GM21576 (cell line): ENCODE data around the gene ALPG.
"Not testable (repeated sequence)": the region's sequence is repeated elsewhere in the genome, so short reads cannot be mapped to it uniquely, and the experiment has no call there.

Experiments
- ATAC-seq: cut with Tn5 transposase; IDR thresholded peaks from one replicate; pipeline ENCODE4 v1.9.1; 2021; ENCODE audit warnings: mild to moderate bottlenecking, moderate library complexity; ENCODE audit not compliant: unreplicated experiment

ALPG gene

GRCh38 chr2:232395586-232395985, 11.1 kb upstream of the ALPG start:
- ATAC-seq, result no peak

DNA sequence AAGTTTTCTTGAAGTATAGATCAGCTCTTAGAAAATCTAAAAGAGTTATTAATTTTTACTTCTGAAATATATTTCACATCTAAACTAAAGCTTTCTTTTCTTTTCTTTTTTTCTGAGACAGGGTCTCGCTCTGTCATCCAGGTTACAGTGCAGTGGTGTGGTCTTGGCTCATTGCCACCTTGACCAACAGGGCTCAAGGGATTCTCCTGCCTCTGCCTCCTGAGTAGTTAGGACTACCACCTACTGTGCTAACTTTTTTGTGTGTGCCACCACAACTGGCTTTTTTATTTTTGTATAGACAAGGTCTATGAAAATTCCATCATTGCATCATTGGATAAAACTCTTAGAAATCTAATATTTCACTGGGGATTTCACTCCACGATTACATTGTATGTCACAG, 10.0 kb upstream of the ALPG start:
- ATAC-seq, result no peak

DNA sequence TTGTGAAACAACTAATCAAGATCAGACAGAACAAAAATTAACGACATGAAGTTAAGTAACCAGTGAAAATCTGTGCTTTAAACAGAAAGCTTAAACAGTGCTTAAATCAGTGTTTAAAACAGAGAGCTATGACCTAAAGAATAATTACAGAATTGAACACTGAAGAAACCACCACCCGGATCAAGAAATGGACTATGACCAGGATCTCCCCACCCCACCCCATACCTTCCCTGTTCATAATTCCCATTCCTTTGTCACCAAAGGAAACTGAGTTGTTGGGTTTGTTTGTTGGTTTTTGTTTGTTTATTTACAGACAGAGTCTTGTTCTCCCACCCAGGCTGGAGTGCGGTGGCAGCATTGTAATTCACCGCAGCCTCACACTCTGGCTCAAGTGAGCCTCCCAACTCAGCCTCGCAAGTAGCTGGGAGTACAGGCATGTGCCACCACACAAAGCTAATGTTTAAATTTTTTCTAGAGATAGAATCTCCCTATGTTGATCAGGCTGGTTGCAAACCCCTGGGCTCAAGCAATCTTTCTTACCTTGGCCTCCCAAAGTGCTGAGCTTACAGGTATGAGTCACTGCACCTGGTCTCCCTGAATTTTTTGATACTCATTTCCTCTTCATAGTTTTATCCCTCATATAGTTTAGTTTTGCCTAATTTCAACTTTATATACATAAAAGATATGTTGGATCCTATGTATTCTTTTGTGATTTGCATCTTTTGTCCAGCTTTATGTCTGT, 8.2 kb upstream of the ALPG start:
- no peak for ATAC-seq

- no peak for ATAC-seq
Measured at GRCh38 chr2:232400256-232401015, 6.2 kb upstream of the ALPG start.

DNA sequence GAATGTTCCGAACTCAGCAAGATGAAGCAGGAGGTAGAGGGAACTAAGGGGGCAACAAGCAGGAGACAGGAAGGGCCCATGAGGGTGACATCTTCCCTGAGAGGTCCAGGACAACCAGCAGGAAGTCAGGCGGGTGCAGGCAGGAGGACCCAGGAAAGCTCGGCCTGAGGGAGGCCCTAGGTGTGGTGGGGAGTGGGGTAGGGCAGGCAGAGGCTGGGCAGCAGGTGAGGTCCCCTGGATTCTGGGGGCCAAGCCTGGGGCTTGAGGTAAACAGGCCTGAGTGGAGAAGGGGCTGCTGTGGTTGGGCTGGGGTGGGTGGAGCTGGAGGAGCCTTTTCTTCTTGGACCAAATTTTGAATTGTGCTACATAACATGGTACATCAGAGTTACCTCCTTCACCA, 4.1 kb upstream of the ALPG start:
- ATAC-seq, result no peak

GRCh38 chr2:232405943-232406510, 617 bp upstream of the ALPG start:
- no peak for ATAC-seq

GRCh38 chr2:232407428-232408150, 945 bp downstream of the ALPG start:
- not testable (repeated sequence) for ATAC-seq

GRCh38 chr2:232408269-232408668, 1.6 kb downstream of the ALPG start:
- ATAC-seq, result not testable (repeated sequence)

DNA sequence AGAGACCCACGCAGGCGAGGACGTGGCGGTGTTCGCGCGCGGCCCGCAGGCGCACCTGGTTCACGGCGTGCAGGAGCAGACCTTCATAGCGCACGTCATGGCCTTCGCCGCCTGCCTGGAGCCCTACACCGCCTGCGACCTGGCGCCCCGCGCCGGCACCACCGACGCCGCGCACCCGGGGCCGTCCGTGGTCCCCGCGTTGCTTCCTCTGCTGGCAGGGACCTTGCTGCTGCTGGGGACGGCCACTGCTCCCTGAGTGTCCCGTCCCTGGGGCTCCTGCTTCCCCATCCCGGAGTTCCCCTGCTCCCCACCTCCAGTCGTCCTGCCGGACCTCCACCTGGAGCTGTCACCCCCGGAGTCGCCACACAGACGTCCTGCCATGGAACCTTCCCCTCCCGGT, 3.0 kb downstream of the ALPG start:
- not testable (repeated sequence) for ATAC-seq

- ATAC-seq, result no peak
Measured at GRCh38 chr2:232410238-232410900, 3.7 kb downstream of the ALPG start.

DNA sequence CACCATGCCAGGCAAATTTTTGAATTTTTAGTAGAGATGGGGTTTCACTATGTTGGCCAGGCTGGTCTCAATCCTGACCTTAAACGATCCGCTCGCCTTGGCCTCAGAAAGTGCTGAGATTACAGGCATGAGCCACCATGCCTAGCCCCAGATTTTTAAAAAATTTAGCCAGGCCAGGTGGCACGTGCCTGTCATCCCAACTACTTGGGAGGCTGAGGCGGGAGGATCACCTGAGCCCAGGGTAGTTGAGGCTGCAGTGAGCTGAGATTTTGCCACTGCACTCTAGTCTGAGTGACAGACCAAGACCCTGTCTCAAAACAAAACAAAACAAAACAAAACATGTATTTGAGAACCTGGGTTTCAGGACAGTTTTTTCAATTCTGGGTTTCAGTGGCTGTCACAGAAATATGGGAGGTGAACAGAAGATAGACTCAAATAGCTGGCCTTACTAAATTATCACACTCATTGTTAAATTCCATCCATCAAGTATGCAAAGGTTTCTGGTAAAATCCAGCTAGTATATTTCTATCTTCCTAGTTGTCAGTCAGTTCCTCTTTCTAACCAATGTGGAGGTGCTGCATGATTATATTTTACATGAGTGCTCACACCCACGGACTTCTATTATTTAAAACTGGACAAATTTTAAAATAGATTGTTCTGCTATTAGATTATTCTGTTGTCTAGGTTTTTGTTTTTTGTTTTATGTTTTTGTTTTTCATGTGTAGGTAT, 5.4 kb downstream of the ALPG start:
- no peak for ATAC-seq

GRCh38 chr2:232412986-232413385, 6.3 kb downstream of the ALPG start:
- no peak for ATAC-seq

GRCh38 chr2:232415138-232415690, 8.6 kb downstream of the ALPG start:
- no peak for ATAC-seq

GRCh38 chr2:232415736-232416520, 9.3 kb downstream of the ALPG start:
- ATAC-seq, result no peak

GRCh38 chr2:232416521-232417470, 10.2 kb downstream of the ALPG start:
- ATAC-seq, result no peak

DNA sequence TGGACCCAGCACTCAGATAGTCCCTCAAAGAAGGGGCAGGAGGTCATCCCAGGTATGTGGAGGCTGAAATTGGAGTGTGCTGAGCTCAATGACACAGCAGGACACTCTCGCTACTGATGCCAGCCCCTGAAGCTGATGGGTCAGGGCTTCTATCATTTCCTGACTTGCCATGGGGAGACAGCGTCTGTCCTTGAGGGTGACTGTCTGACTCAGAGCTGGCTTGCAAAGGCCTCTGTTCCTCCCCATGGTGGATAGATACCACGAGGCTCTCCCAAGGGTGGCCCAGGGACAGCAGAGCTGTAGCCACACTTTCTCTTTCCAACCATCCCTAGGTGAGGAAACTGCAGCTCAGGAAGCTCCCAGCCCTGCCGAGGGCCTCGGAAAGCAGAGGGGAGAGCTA, 10.8 kb downstream of the ALPG start:
- no peak for ATAC-seq

DNA sequence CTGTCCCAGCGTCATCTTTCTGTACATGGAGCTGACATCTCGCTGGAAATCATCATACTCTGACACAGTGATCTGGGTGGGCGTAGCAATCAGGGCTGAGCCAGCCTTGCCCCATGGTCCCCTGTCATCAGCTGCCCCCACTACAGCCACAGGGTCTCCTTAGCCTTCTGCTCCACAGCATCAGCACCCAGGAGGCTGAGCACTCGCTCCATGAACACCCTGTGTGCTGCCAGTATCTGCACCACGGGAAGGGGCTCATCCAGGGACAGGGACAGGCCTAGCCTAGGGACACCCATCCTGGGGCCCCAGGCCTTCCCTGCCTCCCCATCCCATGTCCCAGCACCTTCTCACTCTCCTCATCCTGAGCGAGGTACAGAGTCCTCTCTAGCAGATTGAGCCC, 11.4 kb downstream of the ALPG start:
- ATAC-seq, result no peak
